Ramos (cell line): ENCODE results near the gene XAF1.
"Not testable (repeated sequence)": the region's sequence is repeated elsewhere in the genome, so short reads cannot be mapped to it uniquely, and the experiment has no call there.

Experiments
- in situ Hi-C: fragments of 300-500 bp; cut with MboI; formaldehyde crosslinking; loops from one replicate; pipeline ENCODE4 v1.14.3; 2022; ENCODE audit warnings: low sequenced_read_pairs; ENCODE audit not compliant: unreplicated experiment

XAF1 gene, protein sequence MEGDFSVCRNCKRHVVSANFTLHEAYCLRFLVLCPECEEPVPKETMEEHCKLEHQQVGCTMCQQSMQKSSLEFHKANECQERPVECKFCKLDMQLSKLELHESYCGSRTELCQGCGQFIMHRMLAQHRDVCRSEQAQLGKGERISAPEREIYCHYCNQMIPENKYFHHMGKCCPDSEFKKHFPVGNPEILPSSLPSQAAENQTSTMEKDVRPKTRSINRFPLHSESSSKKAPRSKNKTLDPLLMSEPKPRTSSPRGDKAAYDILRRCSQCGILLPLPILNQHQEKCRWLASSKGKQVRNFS

DNA sequence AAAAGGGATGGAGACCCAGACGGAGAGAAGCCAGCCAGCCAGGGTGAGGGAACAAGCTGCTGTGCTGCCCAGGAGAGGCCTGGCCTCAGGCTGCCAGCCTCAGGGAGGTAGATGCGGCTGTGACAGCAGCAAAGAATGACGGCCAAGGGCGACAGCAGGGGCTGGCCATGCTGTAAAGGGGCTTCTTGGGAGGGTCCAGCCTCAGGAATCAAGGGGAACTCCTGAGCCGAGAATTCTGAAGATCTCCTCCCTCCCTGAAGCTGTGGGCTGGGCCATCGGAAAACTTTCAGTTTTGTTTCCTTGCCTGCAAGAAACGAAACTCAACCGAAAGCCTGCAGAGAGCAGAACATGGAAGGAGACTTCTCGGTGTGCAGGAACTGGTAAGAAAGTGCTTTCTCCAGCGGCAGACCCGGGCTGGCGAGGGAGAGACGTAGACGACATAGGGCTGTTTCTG, at the start of gene XAF1:
XAF1 (plus strand) TSS at position 316 of the 454 bp plus-strand sequence; CDS start at position 349, 33 bp downstream.
- in situ Hi-C loops, result no loop called here

DNA sequence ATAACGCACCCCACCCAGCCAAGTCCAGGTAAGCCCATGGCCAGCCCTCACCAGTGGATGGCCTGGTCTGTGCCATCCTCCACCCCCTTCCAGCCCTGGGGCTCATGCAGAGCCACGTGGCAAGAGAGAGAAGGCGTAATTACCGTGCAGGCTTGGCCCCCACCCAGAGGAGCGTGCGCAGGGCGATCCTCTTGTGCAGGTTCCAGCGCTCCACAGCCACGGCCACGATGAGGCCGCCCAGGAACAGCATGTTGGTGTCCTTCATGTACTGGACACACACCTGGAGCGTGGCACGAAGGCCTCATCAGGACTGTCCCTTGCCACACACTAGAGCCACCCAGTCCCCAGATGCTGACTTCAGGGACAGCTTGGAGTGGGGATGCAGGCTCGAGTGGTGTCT, 49.3 kb upstream of the XAF1 start:
- in situ Hi-C loops, result no loop called here

DNA sequence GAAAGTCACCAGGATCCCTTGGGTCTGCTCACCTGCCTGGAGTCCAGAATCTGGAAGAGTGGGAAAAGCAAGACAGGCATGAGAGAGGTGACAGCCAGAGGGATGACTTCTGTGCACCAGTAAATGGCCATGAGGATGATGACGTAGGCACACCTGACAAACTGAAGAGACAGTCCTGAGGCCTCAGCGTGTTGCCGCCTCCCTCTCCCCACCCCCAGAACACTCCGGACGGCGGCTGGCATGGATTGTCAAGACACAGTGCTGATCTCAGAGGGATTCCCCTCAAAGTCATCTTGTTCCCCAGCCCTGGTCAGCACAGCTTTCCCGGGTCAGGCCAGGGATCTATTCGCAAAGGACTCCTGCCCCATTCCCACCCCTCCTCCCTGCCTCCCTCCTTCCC, 48.9 kb upstream of the XAF1 start:
- in situ Hi-C loops, result no loop called here

DNA sequence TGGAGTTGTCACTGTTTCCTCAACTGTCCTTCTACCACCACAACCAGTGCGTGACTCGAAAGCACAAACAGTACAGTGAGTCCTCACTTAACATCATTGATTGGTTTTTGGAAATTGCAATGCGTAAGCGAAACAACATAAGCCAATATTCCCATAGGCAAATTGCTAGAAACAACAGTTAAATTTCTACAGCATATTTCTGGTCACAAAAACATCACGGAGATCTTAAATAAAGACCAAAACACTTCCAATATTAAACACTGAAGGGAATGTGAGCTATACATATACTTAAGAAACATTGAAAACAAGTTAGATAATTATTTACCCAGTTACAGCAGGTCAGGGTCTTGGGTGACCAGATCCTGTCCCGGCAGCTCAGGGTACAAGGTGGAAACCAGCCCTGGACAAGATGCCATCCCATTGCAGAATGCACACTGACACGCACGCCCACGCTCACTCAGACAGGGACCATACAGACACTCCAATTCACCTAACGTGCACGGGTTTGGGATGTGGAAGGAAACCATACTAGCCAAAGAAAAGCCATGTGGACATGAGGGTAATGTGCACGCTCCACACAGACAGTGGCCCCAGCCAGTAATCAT, 47.4 kb upstream of the XAF1 start:
- in situ Hi-C loops, result no loop called here

DNA sequence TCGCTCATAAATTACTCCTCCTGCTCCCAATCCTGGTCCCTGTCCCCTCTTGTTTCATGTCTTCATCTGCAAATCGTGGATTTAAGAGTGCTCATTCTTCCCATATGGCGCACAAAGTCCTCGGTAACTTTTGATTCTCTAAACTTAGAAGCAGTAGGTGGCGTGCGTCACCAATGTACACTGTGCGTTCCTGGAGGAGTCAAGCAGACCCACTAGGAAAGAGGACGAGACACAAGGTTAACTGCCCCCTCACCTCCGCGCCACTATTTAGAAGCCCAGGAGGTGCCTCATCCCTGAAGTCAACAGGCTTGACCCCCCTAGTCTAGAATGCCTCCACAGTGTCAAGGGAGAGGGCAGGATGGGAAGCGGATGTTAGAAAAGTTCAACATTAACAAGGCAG, 45.5 kb upstream of the XAF1 start:
- in situ Hi-C loops, result no loop called here

DNA sequence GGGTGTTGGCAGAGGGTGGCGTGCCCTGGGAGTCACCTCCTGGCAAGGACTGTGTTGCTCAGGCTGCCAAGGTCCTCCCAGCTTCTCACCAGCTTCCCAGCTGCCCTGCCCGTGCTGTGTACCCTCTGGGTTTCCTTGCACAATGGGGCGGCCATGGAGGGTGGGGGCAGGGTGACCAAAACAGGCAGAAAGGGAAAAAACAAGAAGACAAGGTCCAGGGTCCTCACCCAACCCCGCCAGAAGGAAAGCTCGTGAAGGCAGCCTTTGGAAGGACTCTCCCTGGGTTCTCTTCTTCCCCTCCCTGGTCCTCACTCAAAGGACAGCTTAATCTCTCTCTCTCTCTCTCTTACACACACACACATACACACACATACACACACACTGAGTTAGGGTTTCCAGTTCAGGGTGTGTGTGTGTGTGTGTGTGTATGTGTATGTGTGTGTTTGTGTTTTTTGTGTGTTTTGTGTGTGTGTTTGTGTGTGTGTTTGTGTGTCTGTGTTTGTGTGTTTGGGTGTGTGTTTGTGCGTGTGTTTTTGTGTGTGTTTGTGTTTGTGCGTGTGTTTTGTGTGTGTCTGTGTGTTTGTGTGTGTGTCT, 44.7 kb upstream of the XAF1 start:
- in situ Hi-C loops, result no loop called here

DNA sequence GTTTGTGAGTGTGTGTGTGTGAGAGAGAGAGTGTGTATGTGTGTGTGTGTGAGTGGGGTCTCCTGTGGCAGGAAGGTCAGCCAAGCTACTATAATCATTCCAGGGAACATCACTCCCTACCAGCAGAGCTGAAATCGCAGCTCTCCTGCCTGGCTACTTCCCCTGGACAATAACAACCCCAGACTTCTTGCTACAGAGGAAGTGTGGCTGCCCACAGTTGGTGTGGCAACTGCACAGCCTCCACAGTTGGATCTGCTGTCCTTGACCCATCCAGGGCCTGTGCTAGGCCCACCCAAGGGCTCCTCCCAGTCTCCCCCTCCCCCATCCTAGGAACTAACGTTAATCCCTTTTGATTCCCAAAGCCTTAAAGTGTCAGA, 44.2 kb upstream of the XAF1 start:
- in situ Hi-C loops, result no loop called here

DNA sequence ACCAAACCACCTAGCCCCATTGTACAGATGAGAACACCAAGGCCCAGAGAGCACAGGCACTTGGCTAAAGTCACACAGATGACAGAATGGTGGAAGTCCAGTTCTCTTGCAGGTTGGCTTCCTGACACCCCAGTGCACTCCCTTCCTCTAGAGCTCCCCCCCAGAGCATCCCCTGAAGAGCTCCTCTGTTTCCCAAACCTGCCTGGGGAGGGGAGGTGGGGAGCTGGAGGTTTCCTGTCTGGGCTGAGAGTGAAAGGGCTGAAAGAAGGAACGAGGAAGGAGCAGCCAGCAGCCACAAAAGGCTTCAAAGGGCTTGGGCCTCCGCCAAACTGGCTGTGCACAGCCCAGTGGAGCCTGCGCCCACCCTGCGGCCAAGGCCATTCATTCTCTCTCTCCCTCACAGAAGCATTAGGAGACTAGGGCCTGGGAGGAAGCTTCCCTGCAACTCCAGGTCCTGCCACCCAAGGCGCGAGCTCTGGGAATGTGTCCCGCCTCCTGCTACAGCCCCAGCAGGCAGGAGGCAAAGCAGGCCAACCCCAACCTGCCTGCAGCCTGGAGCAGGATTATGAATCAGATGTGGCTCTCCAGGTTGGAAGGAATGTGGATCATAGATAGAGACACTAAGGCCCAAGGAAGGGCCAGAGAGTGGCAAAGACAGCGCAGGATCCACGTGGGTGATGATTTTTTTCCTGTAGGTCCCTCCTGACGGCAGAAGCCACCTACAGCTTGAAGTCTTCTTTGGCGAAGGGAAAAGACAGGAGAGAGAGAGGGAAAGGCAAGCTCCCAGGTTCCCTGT, 43.6 kb upstream of the XAF1 start:
- in situ Hi-C loops, result no loop called here

DNA sequence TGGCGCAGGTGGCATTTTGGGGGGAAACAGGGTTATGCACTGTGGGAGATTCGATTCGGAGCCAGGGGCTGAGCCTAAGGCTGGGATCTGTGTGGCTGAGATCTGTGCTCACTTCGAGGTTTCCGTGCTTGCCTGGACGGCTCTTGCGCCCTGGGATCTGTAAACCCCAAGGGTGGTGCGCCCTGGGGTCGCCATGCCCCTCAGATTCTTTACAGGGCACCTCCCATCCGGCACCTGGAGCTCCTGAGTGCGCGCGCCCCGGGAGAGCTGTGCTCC, 43.1 kb upstream of the XAF1 start:
- in situ Hi-C loops, result no loop called here

DNA sequence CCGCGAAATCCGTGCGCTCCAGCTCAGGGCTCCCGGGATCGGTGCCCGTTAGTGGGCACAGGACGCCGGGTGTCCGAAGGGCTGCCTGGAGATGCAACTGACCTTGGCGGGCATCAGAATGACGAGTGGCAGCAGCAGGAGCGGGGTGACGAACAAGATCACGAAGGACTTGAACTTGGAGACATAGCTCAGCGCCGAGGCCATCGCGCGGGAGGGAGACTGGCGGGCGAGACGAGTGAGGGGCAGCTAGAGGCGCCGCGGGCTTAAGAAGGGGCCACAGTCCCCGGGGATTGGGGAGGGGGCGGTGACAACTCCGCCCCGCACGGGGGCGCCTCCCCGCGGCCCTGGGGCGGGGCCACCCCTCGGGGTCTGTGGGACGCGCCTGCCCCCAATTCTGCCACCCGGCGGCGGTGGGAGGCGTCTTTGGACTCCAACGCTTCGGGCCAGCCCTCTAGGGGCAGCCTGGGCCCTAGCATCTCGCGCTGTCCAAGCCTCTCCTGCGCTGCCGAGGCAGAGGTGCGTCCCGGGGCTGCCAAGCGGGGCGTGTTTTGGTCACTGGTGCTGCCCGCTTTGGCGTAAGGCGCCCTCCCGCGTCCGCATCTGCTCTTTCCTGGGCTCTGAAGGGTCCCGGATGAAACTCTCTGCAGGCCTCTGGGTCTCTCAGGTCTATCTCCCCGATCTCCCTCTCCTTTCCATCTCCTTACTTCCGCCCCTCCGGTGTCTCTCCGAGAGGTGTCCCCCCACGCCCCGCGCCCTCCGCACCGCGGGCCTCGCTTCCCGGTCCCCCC, 42.5 kb upstream of the XAF1 start, which contains the start of gene SLC13A5:
SLC13A5 (minus strand) TSS at position 240 of the 788 bp plus-strand sequence; CDS start at position 204, 36 bp downstream.
- in situ Hi-C loops, result no loop called here

DNA sequence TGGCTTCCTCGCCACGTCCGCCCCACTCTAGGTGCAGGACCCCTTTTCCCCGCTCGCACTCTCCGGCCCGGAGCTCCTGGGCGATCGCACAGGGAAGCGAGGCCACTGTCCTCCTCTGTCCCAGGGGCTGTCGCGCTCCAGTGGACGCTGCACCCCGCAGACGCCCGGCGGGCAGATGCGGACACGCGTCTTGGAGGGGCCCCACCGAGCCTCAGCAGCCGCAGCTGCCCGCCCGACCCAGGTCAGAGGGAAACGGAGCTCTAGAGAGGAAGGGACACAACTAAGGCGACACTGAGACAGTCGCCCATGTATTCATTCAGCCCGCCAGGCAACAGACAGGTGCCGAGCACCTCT, 42.0 kb upstream of the XAF1 start:
- in situ Hi-C loops, result no loop called here

DNA sequence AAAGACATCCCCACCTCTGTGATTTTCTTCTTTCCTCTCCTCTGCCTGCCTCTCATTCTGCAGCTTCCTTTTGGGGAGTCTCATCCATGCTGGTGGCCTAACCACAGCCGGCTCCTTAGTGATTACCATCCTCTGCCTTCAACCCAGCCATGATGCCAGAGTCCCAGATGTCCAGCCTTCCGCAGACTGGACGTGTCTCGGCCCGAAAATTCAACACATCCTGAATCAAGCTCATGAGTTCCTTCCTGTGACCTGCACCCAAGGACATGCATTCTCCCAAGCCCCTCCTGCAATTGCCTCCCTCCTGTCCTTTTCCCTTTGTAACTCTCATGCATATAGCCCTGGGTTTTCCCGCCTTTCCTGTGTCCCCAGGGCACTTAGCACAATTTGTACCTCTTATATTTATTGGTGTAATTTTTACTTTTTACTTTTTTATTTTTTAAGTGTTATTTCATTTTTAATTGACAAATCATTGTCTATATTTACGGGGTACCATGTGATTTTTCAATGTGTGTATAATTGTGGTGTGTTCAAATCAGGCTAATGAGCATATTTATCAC, 41.5 kb upstream of the XAF1 start:
- in situ Hi-C loops, result no loop called here

DNA sequence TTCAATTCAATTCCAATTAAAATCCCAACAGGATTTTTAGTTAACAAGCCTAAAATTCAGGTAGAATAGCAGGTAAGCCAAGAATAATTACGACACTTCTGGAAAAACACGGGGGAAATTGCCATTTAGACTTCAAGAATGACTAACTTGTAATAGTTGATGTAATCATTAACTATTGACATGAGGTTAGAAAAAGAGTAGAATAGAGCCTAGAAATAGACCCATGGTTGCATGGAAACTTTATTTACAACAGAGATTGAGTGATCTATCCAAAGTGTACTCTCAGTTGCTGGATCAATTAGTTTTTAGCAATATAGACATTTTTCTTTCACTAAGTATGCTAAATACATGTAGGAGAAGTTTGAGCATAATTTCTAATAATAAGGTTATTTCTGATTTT, 39.1 kb upstream of the XAF1 start:
- in situ Hi-C loops, result no loop called here

DNA sequence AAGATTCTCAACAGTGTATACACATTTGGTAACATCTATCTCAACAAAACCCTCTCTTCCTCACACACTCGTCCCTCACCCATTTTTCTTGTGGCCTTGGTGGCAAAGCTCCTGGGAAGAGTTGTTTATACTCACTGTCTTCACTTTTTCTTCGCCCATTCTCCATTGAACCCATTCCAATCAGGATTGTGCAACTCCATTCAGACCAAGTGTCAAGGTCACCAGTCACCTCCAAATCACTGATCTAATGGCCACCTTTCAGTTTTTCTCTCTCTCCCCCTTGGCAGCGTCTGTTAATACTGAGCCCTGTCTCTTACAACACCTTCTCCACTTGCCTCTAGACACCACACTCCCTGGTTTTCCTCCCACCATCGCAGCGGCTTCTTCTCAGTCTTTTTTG, 34.1 kb upstream of the XAF1 start:
- in situ Hi-C loops, result no loop called here

DNA sequence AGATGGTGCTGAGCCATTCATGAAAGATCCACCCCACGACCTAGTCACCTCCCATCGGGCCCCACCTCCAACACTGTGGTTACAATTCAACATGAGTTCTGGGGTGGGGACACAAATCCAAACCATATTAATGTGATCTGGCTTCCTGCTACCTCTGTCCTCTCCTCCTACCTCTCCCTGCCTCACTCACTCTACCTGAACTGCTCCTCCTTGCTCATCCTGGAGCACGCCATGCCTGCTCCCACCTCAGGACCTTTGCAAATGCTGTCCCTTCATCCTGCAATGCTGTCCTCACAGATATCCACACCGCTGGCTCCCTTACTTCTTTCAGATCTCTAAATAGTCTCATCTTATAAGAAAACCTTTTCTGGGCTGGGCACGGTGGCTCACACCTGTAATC, 31.8 kb upstream of the XAF1 start:
- in situ Hi-C loops, result no loop called here

DNA sequence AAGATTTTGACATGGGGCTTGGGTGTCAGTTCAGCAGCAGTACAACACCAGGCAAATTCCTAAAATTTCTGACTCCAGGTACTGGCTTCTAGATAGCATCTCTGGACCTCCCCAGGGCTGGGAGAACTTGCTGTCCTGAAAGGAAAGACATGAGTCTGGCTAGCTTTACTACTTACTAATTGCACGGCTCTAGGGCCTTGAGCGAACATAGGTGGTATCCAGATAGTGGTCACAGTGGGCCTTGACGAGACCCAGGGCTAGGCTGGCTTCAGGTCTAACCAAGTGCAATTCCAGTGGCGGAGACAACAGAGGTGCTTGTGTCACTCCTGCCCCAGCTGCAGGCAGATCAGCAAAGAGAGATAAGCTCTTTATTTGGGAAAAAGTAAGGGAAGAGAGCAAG, 26.3 kb upstream of the XAF1 start:
- in situ Hi-C loops, result no loop called here

DNA sequence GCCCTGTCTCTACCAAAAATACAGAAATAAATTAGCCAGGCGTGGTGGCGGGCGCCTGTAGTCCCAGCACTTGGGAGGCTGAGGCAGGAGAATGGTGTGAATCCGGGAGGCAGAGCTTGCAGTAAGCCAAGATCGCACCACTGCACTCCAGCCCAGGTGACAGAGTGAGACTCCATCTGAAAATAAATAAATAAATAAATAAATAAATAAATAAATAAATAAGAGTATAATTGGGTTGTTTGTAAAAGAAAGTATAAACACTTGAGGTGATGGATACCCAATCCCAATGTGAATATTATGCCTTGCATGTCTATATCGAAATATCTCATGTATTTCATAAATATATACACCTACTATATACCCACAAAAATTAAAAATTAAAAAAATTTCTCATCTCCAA, 9.2 kb upstream of the XAF1 start:
- in situ Hi-C loops, result not testable (repeated sequence)

DNA sequence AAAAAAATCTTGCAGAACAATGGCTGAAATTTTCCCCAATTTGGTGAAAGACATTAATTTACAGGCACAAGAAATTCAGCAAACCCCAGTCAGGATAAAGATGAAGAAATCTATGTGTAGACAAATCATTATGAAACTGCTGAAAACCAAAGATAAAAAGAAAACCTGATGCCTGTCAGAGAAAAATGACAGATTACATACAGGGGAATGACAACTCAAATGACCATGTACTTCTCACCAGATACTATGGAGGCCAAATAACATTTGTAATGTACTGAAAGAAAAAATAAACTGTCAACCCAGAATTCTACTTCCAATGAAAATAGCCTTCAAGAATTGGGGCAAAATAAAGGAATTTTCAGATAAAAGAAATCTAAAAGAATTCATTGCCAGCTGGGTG, 7.2 kb upstream of the XAF1 start:
- in situ Hi-C loops, result no loop called here

DNA sequence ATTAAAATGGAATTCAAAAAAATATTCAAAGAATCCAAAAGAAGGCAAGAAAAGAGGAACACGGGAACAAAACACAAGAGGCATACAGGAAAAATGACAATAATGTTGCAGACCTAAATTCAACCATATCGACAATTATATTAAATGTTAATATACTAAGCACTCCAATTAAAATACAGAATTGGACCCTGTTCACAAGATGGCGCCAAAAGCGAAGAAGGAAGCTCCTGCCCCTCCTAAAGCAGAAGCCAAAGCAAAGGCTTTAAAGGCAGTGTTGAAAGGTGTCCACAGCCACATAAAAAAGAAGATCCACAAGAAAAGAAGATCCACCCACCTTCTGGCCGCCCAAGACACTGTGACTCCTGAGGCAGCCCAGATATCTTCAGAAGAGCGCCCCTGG, 6.3 kb upstream of the XAF1 start:
- in situ Hi-C loops, result no loop called here
